Heart right ventricle (tissue), 16 donors: ENCODE results near the gene IL11RA. TPM values are rescaled to one million over a fixed set of nuclear protein-coding genes. Genes with fewer than 3 reads are reported as not detected.

Source experiments
- ATAC-seq, 8 donors: fragments of 200-7000 bp; cut with Tn5 transposase; one replicate each; pipeline ENCODE4 v1.9.1; 2020; ENCODE audit warnings: mild to moderate bottlenecking in 8 of 8, moderate library complexity in 8 of 8, moderate number of reproducible peaks in 1 of 8
- DNase-seq, 2 donors: peaks; one replicate each; pipeline ENCODE4 v3.0.0-alpha.2; 2020
- H3K27ac ChIP-seq, 10 donors: fragments of 200-600 bp; sonication (generic) in 2 of 10; one replicate each; pipeline versions ENCODE4 v1.5.0 to v1.8.0; 2020 to 2022; ENCODE audit warnings: mild to moderate bottlenecking in 3 of 10
- H3K27me3 ChIP-seq, 7 donors: fragments of 200-600 bp; one replicate each; pipeline ENCODE4 v1.8.0; 2021 to 2022; ENCODE audit warnings: mild to moderate bottlenecking in 2 of 7
- H3K36me3 ChIP-seq, 9 donors: fragments of 200-600 bp; sonication (generic) in 1 of 9; one replicate each; pipeline versions ENCODE4 v1.5.0 to v1.8.0; 2020 to 2022; ENCODE audit warnings: mild to moderate bottlenecking in 2 of 9
- H3K4me1 ChIP-seq, 9 donors: fragments of 200-600 bp; sonication (generic) in 1 of 9; one replicate each; pipeline versions ENCODE4 v1.5.0 to v1.8.0; 2020 to 2022; ENCODE audit warnings: mild to moderate bottlenecking in 4 of 9
- H3K4me3 ChIP-seq, 10 donors: fragments of 200-600 bp; sonication (generic) in 2 of 10; one replicate each; pipeline versions ENCODE4 v1.5.0 to v1.8.0; 2020 to 2022; ENCODE audit warnings: mild to moderate bottlenecking in 7 of 10, moderate library complexity in 2 of 10
- H3K9me3 ChIP-seq, 11 donors: fragments of 200-600 bp in 10 of 11; sonication (generic) in 2 of 11; one replicate each; pipeline versions ENCODE4 v1.5.0 to v1.8.0; 2013 to 2022; ENCODE audit warnings: mild to moderate bottlenecking in 2 of 11, control low read depth in 1 of 11, moderate library complexity in 1 of 11
- CTCF ChIP-seq, 9 donors: fragments of 200-600 bp; sonication (generic) in 2 of 9; IDR thresholded peaks; one replicate each; pipeline versions ENCODE4 v1.5.0 to v1.8.0; 2021 to 2022; ENCODE audit warnings: antibody characterized with exemption in 9 of 9, mild to moderate bottlenecking in 5 of 9, moderate library complexity in 1 of 9
- WGBS, 2 donors: extraction: QIAGEN DNeasy Blood & Tissue Kit; methylation state at CpG; one replicate each; pipeline ENCODE4 v1.1.7; 2013; ENCODE audit warnings: inconsistent platforms in 1 of 2; 5-methylcytosine and 5-hydroxymethylcytosine counted together
- intact Hi-C, 10 donors: fragments of 100-400 bp; cut with DNase I; formaldehyde crosslinking; loops; one replicate each; pipeline versions ENCODE4 v1.11.1 to v1.14.2; 2022
- polyA plus RNA-seq, 2 donors: library from polyadenylated mRNA; stranded (reverse); fragments of 200-250 nt; gene quantifications; one replicate each; pipeline ENCODE4 v1.2.3, GENCODE V29; 2013
- total RNA-seq, 10 donors: library from RNA; stranded (reverse); fragmentation: NEBNext Ultra II Directional in 3 of 10; extraction: Animal tissue kit (Norgen Biotek cat#: 25700) in 3 of 10; gene quantifications; one replicate each; pipeline versions ENCODE4 v1.2.1 to v1.2.4, GENCODE V29; 2021 to 2023
- donor health status: Arrhythmogenic right ventricular cardiomyopathy.
- donor health status: ischemic (EF 13 %, LVEDD 7.1; RV severe dilation, severe dysfunction).
- donor health status: healthy with polysubstance abuse.
- donor health status: DM: no; HTN: yes; CAD: no.
- donor health status: DM: no; HTN: no; CAD: no.
- donor health status: ischemic (EF 25% LVEDD 6.9; RV normal size, moderate dysfunction).
- donor health status: ischemic (EF 25% LVEDD 5.7; RV mildly dilated, moderate dysfunction).
- donor health status: healthy.
- donor health status: DM: yes; HTN: yes; CAD: no.
- donor health status: Ischemic cardiomyopathy.
- donor health status: ischemic (EF 35%, LVEDD 5.7; RV mildly dilated, moderate dysfunction).
- donor health status: nonischemic (EF 11% LVEDD 7.7; RV severe dilation, severe dysfunction).
- donor health status: DM: yes; HTN: yes; CAD: no.
- donor health status: PGD.
- donor health status: ischemic (EF 29% LVEDD 5.4; RV normal size, mild dysfunction).
- donor health status: nonischemic (EF 23%, LVEDD 6.1; RV moderate dilation, normal function).

The IL11RA gene
- total and polyA plus RNA-seq, 12 donors, result 26.9 to 53.7 (median 47.9) TPM

GRCh38 chr9:34642679-34643078 is 9.3 kb upstream of the IL11RA start:
- DNase-seq (no peak), ATAC-seq (no peak)
- H3K9me3 ChIP-seq, result no peaks in the 10 kb centered on the region
- no peaks in the 10 kb centered on the region for H3K27me3 ChIP-seq
- no peak overlapping the region for H3K27ac ChIP-seq
- H3K36me3 ChIP-seq, result no peaks in the 10 kb centered on the region
- no peak overlapping the region for H3K4me3 ChIP-seq
- WGBS, 2 donors, result 98 to 100% methylated on average over 1 of the region's 1 CpG
- H3K4me1 ChIP-seq, result peaks cover 9 to 27% (median 19%) of the 10 kb centered on the region in 9 donors
- TF ChIP-seq CTCF (IDR thresholded peaks at IDR 0.05), result no peak
- intact Hi-C loops, result no loop called here

- no peak for TF ChIP-seq CTCF (IDR thresholded peaks at IDR 0.05)
- ATAC-seq (no peak), DNase-seq (no peak)
- Histone ChIP-seq H3K27me3 (no peaks in the 10 kb centered on the region), H3K36me3 (peaks cover 0 to 20% (median 13%) of the 10 kb centered on the region in 9 donors), H3K4me3 (no peak overlapping the region), H3K9me3 (no peaks in the 10 kb centered on the region), H3K27ac (no peak overlapping the region), H3K4me1 (peaks cover 9 to 26% (median 22%) of the 10 kb centered on the region in 9 donors)
- intact Hi-C loops, result no loop called here
Observed at GRCh38 chr9:34644766-34645314, 7.1 kb upstream of the IL11RA start.

GRCh38 chr9:34646211-34647083 is 5.5 kb upstream of the IL11RA start, which contains the start of gene GALT:
GALT (plus strand) TSS chr9:34646675; CDS start chr9:34646705, 30 bp downstream.
- intact Hi-C loops, result no loop called here
- Histone ChIP-seq H3K36me3 (peaks cover 0 to 31% (median 13%) of the 10 kb centered on the region in 9 donors), H3K9me3 (no peaks in the 10 kb centered on the region), H3K4me1 (peaks cover 9 to 34% (median 28%) of the 10 kb centered on the region in 9 donors), H3K4me3 (peak within 1 kb of the TSS; percentile 52 to 93 (median 72)), H3K27ac (peak within 1 kb of the TSS; percentile 84 to 97 (median 91)), H3K27me3 (no peaks in the 10 kb centered on the region)
- ATAC-seq (peak; percentile 83 to 92 (median 88)), DNase-seq (peak; percentile 95 to 98)
- peak in 8 of 9 donors; percentile 20 to 61 (median 44) for TF ChIP-seq CTCF (IDR thresholded peaks at IDR 0.05)
- WGBS, 2 donors, result 5 to 6% methylated on average over 43 of the region's 43 CpGs

- intact Hi-C loops, result no loop called here
- Histone ChIP-seq H3K36me3 (peaks cover 0 to 31% (median 13%) of the 10 kb centered on the region in 9 donors), H3K4me1 (peaks cover 9 to 40% (median 34%) of the 10 kb centered on the region in 9 donors), H3K27me3 (no peaks in the 10 kb centered on the region), H3K9me3 (no peaks in the 10 kb centered on the region), H3K4me3 (peak overlapping the region; percentile 52 to 93 (median 72)), H3K27ac (peak overlapping the region; percentile 84 to 97 (median 91))
- peak in 1 of 8 donors; percentile 2 for ATAC-seq
- TF ChIP-seq CTCF (IDR thresholded peaks at IDR 0.05), result no peak
- DNase-seq, result no peak
- 1 to 2% methylated on average over 8 of the region's 8 CpGs for WGBS, 2 donors
Observed at GRCh38 chr9:34647084-34647403, 4.9 kb upstream of the IL11RA start.
